ENCODE data around the gene SMYD3. TPM values are rescaled to one million over a fixed set of nuclear protein-coding genes. Genes with fewer than 3 reads are reported as not detected.

Gene SMYD3
- total RNA-seq, 1 donor from 2014 or later, result 27.2 TPM

- Histone ChIP-seq H3K4me3 (no peak overlapping the region), H3K27me3 (no peaks in the 10 kb centered on the region), H3K9me3 (no peaks in the 10 kb centered on the region), H3K36me3 (no peaks in the 10 kb centered on the region), H3K4me1 (no peaks in the 10 kb centered on the region), H3K27ac (no peak overlapping the region)
- DNase-seq, result no peak
- no peak for ATAC-seq
- intact Hi-C loops (cut with DNase I), result no loop called here
- no peak for TF ChIP-seq CTCF (IDR thresholded peaks at IDR 0.05)
These were observed 455.1 kb downstream of the SMYD3 start for GRCh38 chr1:246051909-246052518.

GRCh38 chr1:246048693-246049092 is 458.4 kb downstream of the SMYD3 start:
- intact Hi-C loops (cut with DNase I), result no loop called here
- Histone ChIP-seq H3K27ac (no peak overlapping the region), H3K36me3 (no peaks in the 10 kb centered on the region), H3K27me3 (no peaks in the 10 kb centered on the region), H3K9me3 (no peaks in the 10 kb centered on the region), H3K4me3 (no peak overlapping the region), H3K4me1 (no peaks in the 10 kb centered on the region)
- no peak for ATAC-seq
- no peak for DNase-seq
- TF ChIP-seq CTCF (IDR thresholded peaks at IDR 0.05), result no peak

GRCh38 chr1:246043556-246043955 is 463.5 kb downstream of the SMYD3 start:
- no peaks in the 10 kb centered on the region for H3K36me3 ChIP-seq
- no peak for DNase-seq
- H3K27ac ChIP-seq, result no peak overlapping the region
- H3K4me3 ChIP-seq, result no peak overlapping the region
- H3K9me3 ChIP-seq, result no peaks in the 10 kb centered on the region
- no peaks in the 10 kb centered on the region for H3K27me3 ChIP-seq
- intact Hi-C loops (cut with DNase I), result no loop called here
- ATAC-seq, result no peak
- no peak for TF ChIP-seq CTCF (IDR thresholded peaks at IDR 0.05)
- no peaks in the 10 kb centered on the region for H3K4me1 ChIP-seq

- H3K4me3 ChIP-seq, result no peak overlapping the region
- no peak for DNase-seq
- H3K9me3 ChIP-seq, result no peaks in the 10 kb centered on the region
- ATAC-seq, result no peak
- H3K27me3 ChIP-seq, result no peaks in the 10 kb centered on the region
- H3K27ac ChIP-seq, result no peak overlapping the region
- no peaks in the 10 kb centered on the region for H3K4me1 ChIP-seq
- intact Hi-C loops (cut with DNase I), result no loop called here
- no peaks in the 10 kb centered on the region for H3K36me3 ChIP-seq
- TF ChIP-seq CTCF (IDR thresholded peaks at IDR 0.05), result no peak
These were observed 465.7 kb downstream of the SMYD3 start for GRCh38 chr1:246041360-246041759.

- no peak overlapping the region for H3K4me3 ChIP-seq
- DNase-seq (no peak), ATAC-seq (no peak)
- H3K9me3 ChIP-seq, result no peaks in the 10 kb centered on the region
- H3K27me3 ChIP-seq, result no peaks in the 10 kb centered on the region
- TF ChIP-seq CTCF (IDR thresholded peaks at IDR 0.05), result no peak
- H3K4me1 ChIP-seq, result no peaks in the 10 kb centered on the region
- intact Hi-C loops (cut with DNase I), result no loop called here
- H3K27ac ChIP-seq, result no peak overlapping the region
- no peaks in the 10 kb centered on the region for H3K36me3 ChIP-seq
These were observed 466.7 kb downstream of the SMYD3 start for GRCh38 chr1:246040200-246040890.
